ENCODE results near the gene FIGLA.

The FIGLA gene

GRCh38 chr2:70756128-70756527, 34.3 kb downstream of the FIGLA start:
- no peak overlapping the region for H3K27ac ChIP-seq (ENCODE audit: low read depth, low read length)
- H3K4me3 ChIP-seq (ENCODE audit: low read depth, low read length) = no peak overlapping the region
- H3K9me3 ChIP-seq (ENCODE audit: control insufficient read depth, insufficient read depth, low read length) = no peaks in the 10 kb centered on the region
- H3K27me3 ChIP-seq (ENCODE audit: control insufficient read depth, insufficient read depth, low read length) = no peaks in the 10 kb centered on the region
- no peak overlapping the region for H3K9ac ChIP-seq (ENCODE audit: low read depth, low read length)
- peaks cover 17% of the 10 kb centered on the region for H3K4me1 ChIP-seq (ENCODE audit: control insufficient read depth, insufficient read depth, low read length)
- H3K36me3 ChIP-seq (ENCODE audit: control insufficient read depth, insufficient read depth, low read length) = no peaks in the 10 kb centered on the region

- H3K27me3 ChIP-seq (ENCODE audit: control insufficient read depth, insufficient read depth, low read length) = no peaks in the 10 kb centered on the region
- H3K9ac ChIP-seq (ENCODE audit: low read depth, low read length) = no peak overlapping the region
- peaks cover 17% of the 10 kb centered on the region for H3K4me1 ChIP-seq (ENCODE audit: control insufficient read depth, insufficient read depth, low read length)
- H3K27ac ChIP-seq (ENCODE audit: low read depth, low read length) = no peak overlapping the region
- H3K36me3 ChIP-seq (ENCODE audit: control insufficient read depth, insufficient read depth, low read length) = no peaks in the 10 kb centered on the region
- H3K9me3 ChIP-seq (ENCODE audit: control insufficient read depth, insufficient read depth, low read length) = no peaks in the 10 kb centered on the region
- H3K4me3 ChIP-seq (ENCODE audit: low read depth, low read length) = no peak overlapping the region
Observed at GRCh38 chr2:70753902-70754301, 36.5 kb downstream of the FIGLA start.

GRCh38 chr2:70753031-70753430, 37.4 kb downstream of the FIGLA start:
- H3K9ac ChIP-seq (ENCODE audit: low read depth, low read length) = no peak overlapping the region
- no peak overlapping the region for H3K4me3 ChIP-seq (ENCODE audit: low read depth, low read length)
- H3K27me3 ChIP-seq (ENCODE audit: control insufficient read depth, insufficient read depth, low read length) = no peaks in the 10 kb centered on the region
- H3K27ac ChIP-seq (ENCODE audit: low read depth, low read length) = no peak overlapping the region
- H3K4me1 ChIP-seq (ENCODE audit: control insufficient read depth, insufficient read depth, low read length) = peaks cover 21% of the 10 kb centered on the region
- H3K36me3 ChIP-seq (ENCODE audit: control insufficient read depth, insufficient read depth, low read length) = no peaks in the 10 kb centered on the region
- H3K9me3 ChIP-seq (ENCODE audit: control insufficient read depth, insufficient read depth, low read length) = no peaks in the 10 kb centered on the region

GRCh38 chr2:70752396-70752795, 38.0 kb downstream of the FIGLA start:
- no peaks in the 10 kb centered on the region for H3K36me3 ChIP-seq (ENCODE audit: control insufficient read depth, insufficient read depth, low read length)
- H3K27ac ChIP-seq (ENCODE audit: low read depth, low read length) = no peak overlapping the region
- H3K4me1 ChIP-seq (ENCODE audit: control insufficient read depth, insufficient read depth, low read length) = peaks cover 21% of the 10 kb centered on the region
- H3K9ac ChIP-seq (ENCODE audit: low read depth, low read length) = no peak overlapping the region
- no peaks in the 10 kb centered on the region for H3K27me3 ChIP-seq (ENCODE audit: control insufficient read depth, insufficient read depth, low read length)
- H3K4me3 ChIP-seq (ENCODE audit: low read depth, low read length) = no peak overlapping the region
- no peaks in the 10 kb centered on the region for H3K9me3 ChIP-seq (ENCODE audit: control insufficient read depth, insufficient read depth, low read length)

- peaks cover 21% of the 10 kb centered on the region for H3K4me1 ChIP-seq (ENCODE audit: control insufficient read depth, insufficient read depth, low read length)
Observed at GRCh38 chr2:70751881-70752280, 38.6 kb downstream of the FIGLA start.

GRCh38 chr2:70750320-70750719, 40.1 kb downstream of the FIGLA start:
- peaks cover 36% of the 10 kb centered on the region for H3K4me1 ChIP-seq (ENCODE audit: control insufficient read depth, insufficient read depth, low read length)
- no peaks in the 10 kb centered on the region for H3K9me3 ChIP-seq (ENCODE audit: control insufficient read depth, insufficient read depth, low read length)
- no peak overlapping the region for H3K4me3 ChIP-seq (ENCODE audit: low read depth, low read length)
- H3K27me3 ChIP-seq (ENCODE audit: control insufficient read depth, insufficient read depth, low read length) = no peaks in the 10 kb centered on the region
- no peak overlapping the region for H3K27ac ChIP-seq (ENCODE audit: low read depth, low read length)
- no peak overlapping the region for H3K9ac ChIP-seq (ENCODE audit: low read depth, low read length)
- no peaks in the 10 kb centered on the region for H3K36me3 ChIP-seq (ENCODE audit: control insufficient read depth, insufficient read depth, low read length)

More at GRCh38 chr2:70751881-70752280, 38.6 kb downstream of the FIGLA start:
- no peaks in the 10 kb centered on the region for H3K9me3 ChIP-seq (ENCODE audit: control insufficient read depth, insufficient read depth, low read length)
- no peak overlapping the region for H3K9ac ChIP-seq (ENCODE audit: low read depth, low read length)
- H3K4me3 ChIP-seq (ENCODE audit: low read depth, low read length) = no peak overlapping the region
- H3K27ac ChIP-seq (ENCODE audit: low read depth, low read length) = no peak overlapping the region
- no peaks in the 10 kb centered on the region for H3K36me3 ChIP-seq (ENCODE audit: control insufficient read depth, insufficient read depth, low read length)
- H3K27me3 ChIP-seq (ENCODE audit: control insufficient read depth, insufficient read depth, low read length) = no peaks in the 10 kb centered on the region

GRCh38 chr2:70748002-70748784, 42.2 kb downstream of the FIGLA start:
- Histone ChIP-seq H3K36me3 (ENCODE audit: control insufficient read depth, insufficient read depth, low read length) (no peaks in the 10 kb centered on the region), H3K27me3 (ENCODE audit: control insufficient read depth, insufficient read depth, low read length) (no peaks in the 10 kb centered on the region), H3K4me3 (ENCODE audit: low read depth, low read length) (no peak overlapping the region), H3K27ac (ENCODE audit: low read depth, low read length) (no peak overlapping the region), H3K9me3 (ENCODE audit: control insufficient read depth, insufficient read depth, low read length) (no peaks in the 10 kb centered on the region), H3K4me1 (ENCODE audit: control insufficient read depth, insufficient read depth, low read length) (peaks cover 20% of the 10 kb centered on the region), H3K9ac (ENCODE audit: low read depth, low read length) (no peak overlapping the region)

GRCh38 chr2:70747284-70747683, 43.2 kb downstream of the FIGLA start:
- no peaks in the 10 kb centered on the region for H3K36me3 ChIP-seq (ENCODE audit: control insufficient read depth, insufficient read depth, low read length)

GRCh38 chr2:70746094-70746974, 44.1 kb downstream of the FIGLA start:
- Histone ChIP-seq H3K4me1 (ENCODE audit: control insufficient read depth, insufficient read depth, low read length) (peaks cover 20% of the 10 kb centered on the region), H3K4me3 (ENCODE audit: low read depth, low read length) (no peak overlapping the region), H3K9ac (ENCODE audit: low read depth, low read length) (no peak overlapping the region), H3K36me3 (ENCODE audit: control insufficient read depth, insufficient read depth, low read length) (no peaks in the 10 kb centered on the region), H3K9me3 (ENCODE audit: control insufficient read depth, insufficient read depth, low read length) (no peaks in the 10 kb centered on the region), H3K27me3 (ENCODE audit: control insufficient read depth, insufficient read depth, low read length) (no peaks in the 10 kb centered on the region), H3K27ac (ENCODE audit: low read depth, low read length) (peak overlapping the region; percentile 40)

More at GRCh38 chr2:70747284-70747683, 43.2 kb downstream of the FIGLA start:
- Histone ChIP-seq H3K4me3 (ENCODE audit: low read depth, low read length) (no peak overlapping the region), H3K4me1 (ENCODE audit: control insufficient read depth, insufficient read depth, low read length) (peaks cover 20% of the 10 kb centered on the region), H3K9me3 (ENCODE audit: control insufficient read depth, insufficient read depth, low read length) (no peaks in the 10 kb centered on the region), H3K27ac (ENCODE audit: low read depth, low read length) (no peak overlapping the region), H3K27me3 (ENCODE audit: control insufficient read depth, insufficient read depth, low read length) (no peaks in the 10 kb centered on the region), H3K9ac (ENCODE audit: low read depth, low read length) (no peak overlapping the region)

GRCh38 chr2:70745276-70745825, 45.1 kb downstream of the FIGLA start:
- Histone ChIP-seq H3K9me3 (ENCODE audit: control insufficient read depth, insufficient read depth, low read length) (no peaks in the 10 kb centered on the region), H3K27ac (ENCODE audit: low read depth, low read length) (no peak overlapping the region), H3K9ac (ENCODE audit: low read depth, low read length) (no peak overlapping the region), H3K4me3 (ENCODE audit: low read depth, low read length) (no peak overlapping the region), H3K27me3 (ENCODE audit: control insufficient read depth, insufficient read depth, low read length) (no peaks in the 10 kb centered on the region), H3K4me1 (ENCODE audit: control insufficient read depth, insufficient read depth, low read length) (peaks cover 20% of the 10 kb centered on the region), H3K36me3 (ENCODE audit: control insufficient read depth, insufficient read depth, low read length) (no peaks in the 10 kb centered on the region)

- Histone ChIP-seq H3K27me3 (ENCODE audit: control insufficient read depth, insufficient read depth, low read length) (no peaks in the 10 kb centered on the region), H3K36me3 (ENCODE audit: control insufficient read depth, insufficient read depth, low read length) (no peaks in the 10 kb centered on the region), H3K9ac (ENCODE audit: low read depth, low read length) (no peak overlapping the region), H3K9me3 (ENCODE audit: control insufficient read depth, insufficient read depth, low read length) (no peaks in the 10 kb centered on the region), H3K27ac (ENCODE audit: low read depth, low read length) (no peak overlapping the region), H3K4me3 (ENCODE audit: low read depth, low read length) (no peak overlapping the region), H3K4me1 (ENCODE audit: control insufficient read depth, insufficient read depth, low read length) (peaks cover 20% of the 10 kb centered on the region)
Observed at GRCh38 chr2:70744397-70744796, 46.0 kb downstream of the FIGLA start.

All from HUES48 (cell line).